ENCODE measurements around the gene NPAS3. TPM values are rescaled to one million over a fixed set of nuclear protein-coding genes. Genes with fewer than 3 reads are reported as not detected.

NPAS3 gene
- total and polyA plus RNA-seq, 4 donors = 0.07 to 0.09 (median 0.08) TPM; not detected in 1

DNA sequence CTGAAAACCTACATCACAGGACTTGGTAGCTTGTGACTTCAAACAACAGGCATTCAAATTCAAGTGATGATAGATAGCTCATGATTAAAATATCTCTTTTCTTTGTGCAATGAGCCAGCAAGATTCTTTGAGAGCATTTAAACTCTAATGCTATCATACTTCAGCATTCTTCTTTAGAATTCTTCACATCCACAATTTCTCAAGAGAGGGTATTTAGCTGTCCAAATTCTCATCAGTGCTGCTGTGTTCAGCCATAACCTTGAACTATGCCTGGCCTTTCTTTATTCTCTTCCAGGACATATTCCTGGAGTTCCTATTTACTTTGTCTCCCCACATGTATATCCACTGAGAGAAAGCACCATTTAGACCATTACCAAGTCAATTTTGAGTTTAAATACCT lies 691.1 kb downstream of the NPAS3 start:
- Histone ChIP-seq H3K9me3 (ENCODE audit: control insufficient read depth in 4 of 4, low read length in 3 of 4) (no peaks in the 10 kb centered on the region), H3K27me3 (ENCODE audit: control insufficient read depth in 4 of 4, insufficient read depth in 4 of 4, low read length in 3 of 4) (peaks cover 0 to 7% (median 2%) of the 10 kb centered on the region in 4 donors), H3K9ac (ENCODE audit: low read depth in 1 of 2, low read length in 2 of 2) (no peak overlapping the region), H3K36me3 (ENCODE audit: control insufficient read depth in 4 of 4, insufficient read depth in 3 of 4, low read depth in 1 of 4, low read length in 3 of 4) (no peaks in the 10 kb centered on the region), H3K27ac (ENCODE audit: low read depth in 1 of 2, low read length in 2 of 2) (no peak overlapping the region), H3K4me1 (ENCODE audit: control insufficient read depth in 4 of 4, insufficient read depth in 4 of 4, low read length in 3 of 4) (no peaks in the 10 kb centered on the region), H3K4me3 (ENCODE audit: low read depth in 1 of 3, low read length in 3 of 3) (no peak overlapping the region)
- no peak for DNase-seq (ENCODE audit: low spot score)
- TF ChIP-seq EGR1 (IDR thresholded peaks at IDR 0.05; ENCODE audit: low read depth in 2 of 2) (no peak), RXRA (IDR thresholded peaks at IDR 0.05) (no peak), YY1 (IDR thresholded peaks at IDR 0.05) (no peak), JUND (IDR thresholded peaks at IDR 0.05) (no peak)
- TF ChIP-seq, protein P1, sequence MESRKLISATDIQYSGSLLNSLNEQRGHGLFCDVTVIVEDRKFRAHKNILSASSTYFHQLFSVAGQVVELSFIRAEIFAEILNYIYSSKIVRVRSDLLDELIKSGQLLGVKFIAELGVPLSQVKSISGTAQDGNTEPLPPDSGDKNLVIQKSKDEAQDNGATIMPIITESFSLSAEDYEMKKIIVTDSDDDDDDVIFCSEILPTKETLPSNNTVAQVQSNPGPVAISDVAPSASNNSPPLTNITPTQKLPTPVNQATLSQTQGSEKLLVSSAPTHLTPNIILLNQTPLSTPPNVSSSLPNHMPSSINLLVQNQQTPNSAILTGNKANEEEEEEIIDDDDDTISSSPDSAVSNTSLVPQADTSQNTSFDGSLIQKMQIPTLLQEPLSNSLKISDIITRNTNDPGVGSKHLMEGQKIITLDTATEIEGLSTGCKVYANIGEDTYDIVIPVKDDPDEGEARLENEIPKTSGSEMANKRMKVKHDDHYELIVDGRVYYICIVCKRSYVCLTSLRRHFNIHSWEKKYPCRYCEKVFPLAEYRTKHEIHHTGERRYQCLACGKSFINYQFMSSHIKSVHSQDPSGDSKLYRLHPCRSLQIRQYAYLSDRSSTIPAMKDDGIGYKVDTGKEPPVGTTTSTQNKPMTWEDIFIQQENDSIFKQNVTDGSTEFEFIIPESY (IDR thresholded peaks at IDR 0.05) = no peak

DNA sequence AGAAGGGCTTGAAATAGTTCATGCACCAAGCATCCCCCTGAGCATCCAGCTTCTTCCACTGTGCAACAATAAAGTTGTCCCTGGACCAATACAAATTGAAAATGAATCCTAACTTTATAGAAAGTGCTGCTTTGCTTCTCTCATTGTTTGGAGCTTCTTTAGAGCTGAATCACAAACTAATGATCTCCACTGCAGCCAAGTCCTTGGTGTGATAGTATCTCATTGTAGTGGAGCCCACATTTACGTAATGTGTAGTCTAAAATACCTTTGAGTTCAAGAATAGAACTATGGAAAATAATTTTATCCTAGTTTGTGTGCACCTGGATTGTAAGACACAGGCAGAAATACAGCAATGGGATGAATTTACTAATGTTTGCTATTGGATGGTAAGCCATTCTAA lies 692.3 kb downstream of the NPAS3 start:
- Histone ChIP-seq H3K36me3 (ENCODE audit: control insufficient read depth in 4 of 4, insufficient read depth in 3 of 4, low read depth in 1 of 4, low read length in 3 of 4) (no peaks in the 10 kb centered on the region), H3K4me3 (ENCODE audit: low read depth in 1 of 3, low read length in 3 of 3) (no peak overlapping the region), H3K27me3 (ENCODE audit: control insufficient read depth in 4 of 4, insufficient read depth in 4 of 4, low read length in 3 of 4) (peaks cover 0 to 7% (median 2%) of the 10 kb centered on the region in 4 donors), H3K27ac (ENCODE audit: low read depth in 1 of 2, low read length in 2 of 2) (no peak overlapping the region), H3K9me3 (ENCODE audit: control insufficient read depth in 4 of 4, low read length in 3 of 4) (no peaks in the 10 kb centered on the region), H3K9ac (ENCODE audit: low read depth in 1 of 2, low read length in 2 of 2) (no peak overlapping the region), H3K4me1 (ENCODE audit: control insufficient read depth in 4 of 4, insufficient read depth in 4 of 4, low read length in 3 of 4) (no peaks in the 10 kb centered on the region)
- no peak for TF ChIP-seq REST (IDR thresholded peaks at IDR 0.05)
- DNase-seq (ENCODE audit: low spot score) = no peak
- WGBS = 70% methylated on average over 1 of the region's 1 CpG

- Histone ChIP-seq H3K9me3 (ENCODE audit: control insufficient read depth in 4 of 4, low read length in 3 of 4) (no peaks in the 10 kb centered on the region), H3K4me1 (ENCODE audit: control insufficient read depth in 4 of 4, insufficient read depth in 4 of 4, low read length in 3 of 4) (no peaks in the 10 kb centered on the region), H3K27ac (ENCODE audit: low read depth in 1 of 2, low read length in 2 of 2) (no peak overlapping the region), H3K9ac (ENCODE audit: low read depth in 1 of 2, low read length in 2 of 2) (no peak overlapping the region), H3K4me3 (ENCODE audit: low read depth in 1 of 3, low read length in 3 of 3) (no peak overlapping the region), H3K27me3 (ENCODE audit: control insufficient read depth in 4 of 4, insufficient read depth in 4 of 4, low read length in 3 of 4) (peaks cover 0 to 7% (median 2%) of the 10 kb centered on the region in 4 donors), H3K36me3 (ENCODE audit: control insufficient read depth in 4 of 4, insufficient read depth in 3 of 4, low read depth in 1 of 4, low read length in 3 of 4) (no peaks in the 10 kb centered on the region)
- no peak for TF ChIP-seq JUND (IDR thresholded peaks at IDR 0.05)
- no peak for DNase-seq (ENCODE audit: low spot score)
- 44% methylated on average over 6 of the region's 6 CpGs for WGBS
Measured at GRCh38 chr14:33631441-33631840, 692.8 kb downstream of the NPAS3 start.

- WGBS = 73% methylated on average over 3 of the region's 3 CpGs
- no peak for DNase-seq (ENCODE audit: low spot score)
- H3K9ac ChIP-seq (ENCODE audit: low read depth in 1 of 2, low read length in 2 of 2) = no peak overlapping the region
- H3K9me3 ChIP-seq (ENCODE audit: control insufficient read depth in 4 of 4, low read length in 3 of 4) = no peaks in the 10 kb centered on the region
- TF ChIP-seq SP1 (IDR thresholded peaks at IDR 0.05) (no peak), RAD21 (IDR thresholded peaks at IDR 0.05) (no peak), JUND (IDR thresholded peaks at IDR 0.05) (no peak), RXRA (IDR thresholded peaks at IDR 0.05) (no peak), REST (IDR thresholded peaks at IDR 0.05) (no peak), YY1 (IDR thresholded peaks at IDR 0.05) (no peak), EGR1 (IDR thresholded peaks at IDR 0.05; ENCODE audit: low read depth in 2 of 2) (no peak), FOXA1 (IDR thresholded peaks at IDR 0.05) (no peak), FOXA2 (IDR thresholded peaks at IDR 0.05) (no peak), TAF1 (conservative IDR thresholded peaks at IDR 0.05) (no peak)
- no peaks in the 10 kb centered on the region for H3K4me1 ChIP-seq (ENCODE audit: control insufficient read depth in 4 of 4, insufficient read depth in 4 of 4, low read length in 3 of 4)
- H3K36me3 ChIP-seq (ENCODE audit: control insufficient read depth in 4 of 4, insufficient read depth in 3 of 4, low read depth in 1 of 4, low read length in 3 of 4) = no peaks in the 10 kb centered on the region
- H3K27me3 ChIP-seq (ENCODE audit: control insufficient read depth in 4 of 4, insufficient read depth in 4 of 4, low read length in 3 of 4) = peaks cover 0 to 10% (median 2%) of the 10 kb centered on the region in 4 donors
- H3K4me3 ChIP-seq (ENCODE audit: low read depth in 1 of 3, low read length in 3 of 3) = no peak overlapping the region
- no peak overlapping the region for H3K27ac ChIP-seq (ENCODE audit: low read depth in 1 of 2, low read length in 2 of 2)
Measured at GRCh38 chr14:33634631-33635030, 696.0 kb downstream of the NPAS3 start.

All from liver (tissue), 9 donors.